ENCODE measurements around the gene POU4F1.

The POU4F1 gene

DNA sequence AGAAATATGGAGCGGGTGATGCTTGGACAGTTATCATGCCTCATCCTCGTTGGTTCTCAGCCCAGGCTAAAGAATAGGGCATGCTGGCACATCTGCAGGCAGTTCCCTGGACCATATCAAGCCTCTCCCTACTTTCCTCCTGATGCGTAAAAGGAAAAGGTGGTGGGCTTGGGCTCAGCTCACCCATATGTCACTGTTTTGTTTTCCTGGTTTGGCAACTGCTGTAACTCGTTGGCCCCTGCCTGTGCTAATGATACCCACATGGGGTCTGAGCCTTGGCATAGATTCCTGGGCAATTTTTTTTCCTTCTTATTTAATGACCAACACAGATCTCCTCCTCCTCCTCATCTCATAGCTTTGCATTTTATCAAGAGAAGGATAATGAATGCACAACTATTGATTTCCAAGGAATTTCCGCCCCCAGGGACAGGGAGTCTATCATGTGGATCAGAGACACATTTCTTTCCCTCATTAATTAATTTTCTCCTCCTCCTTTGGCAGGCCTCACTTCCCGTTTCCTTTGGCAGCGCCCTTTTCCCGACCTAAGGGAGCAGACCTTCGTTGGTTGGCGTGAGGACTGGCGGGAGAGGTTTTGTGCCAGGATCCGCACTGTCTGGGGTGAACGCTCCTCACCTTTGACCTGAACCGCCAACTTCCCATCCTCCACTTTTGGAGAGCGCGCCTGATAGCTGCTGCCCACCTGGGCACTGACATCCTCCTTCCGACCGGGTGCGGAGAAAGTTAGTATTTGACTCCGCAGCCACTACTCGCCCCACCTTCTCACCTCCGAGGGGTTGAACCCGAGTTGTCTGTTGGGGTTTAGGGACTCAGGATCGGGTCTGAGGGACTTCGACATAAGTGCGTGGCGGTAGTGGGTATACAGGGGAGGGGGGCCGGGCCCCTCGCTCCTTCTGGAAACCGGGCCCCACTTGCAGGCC is 3.4 kb upstream of the POU4F1 start:
- no peak for DNase-seq (ENCODE audit: low spot score)

DNA sequence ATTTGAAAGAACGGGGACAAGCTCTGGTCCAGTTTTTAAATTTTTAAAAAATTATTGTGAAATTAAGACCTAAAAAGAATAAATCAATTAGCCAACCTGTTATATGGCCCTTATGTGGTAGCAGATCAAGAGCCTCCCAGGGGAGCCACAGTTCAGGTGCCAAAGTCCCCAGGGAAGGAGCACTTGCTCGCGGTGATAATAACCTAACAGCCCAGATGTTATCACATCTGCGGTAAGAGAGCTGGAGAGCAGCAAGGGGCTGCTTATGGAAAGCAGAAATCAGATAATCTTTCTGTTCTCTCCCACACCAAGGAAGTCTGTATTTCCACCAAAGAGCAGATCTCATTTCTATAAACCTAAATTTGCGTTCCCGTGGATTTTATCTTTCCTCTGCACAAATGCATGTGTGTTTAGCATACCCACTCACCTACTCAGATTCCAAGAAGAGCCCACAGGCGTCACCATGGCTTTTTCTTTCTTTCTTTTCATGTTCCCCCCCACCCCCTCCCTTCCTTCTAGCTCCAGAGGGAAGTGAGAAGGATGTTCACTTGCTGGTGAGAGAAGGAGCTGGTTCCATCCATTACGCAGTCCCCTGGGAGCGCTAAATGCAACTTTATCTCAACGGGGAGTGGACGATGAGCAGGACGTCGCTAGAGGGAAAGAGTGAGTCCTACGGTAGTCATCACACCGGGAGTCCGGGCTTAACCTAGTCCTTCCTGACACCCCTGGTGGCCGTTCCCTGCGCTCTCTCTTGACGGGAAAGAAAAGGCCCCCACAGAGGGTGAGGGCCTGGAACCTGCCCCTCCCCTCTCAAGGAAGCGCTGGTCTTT is 1.6 kb upstream of the POU4F1 start:
- no peak for DNase-seq (ENCODE audit: low spot score)

DNA sequence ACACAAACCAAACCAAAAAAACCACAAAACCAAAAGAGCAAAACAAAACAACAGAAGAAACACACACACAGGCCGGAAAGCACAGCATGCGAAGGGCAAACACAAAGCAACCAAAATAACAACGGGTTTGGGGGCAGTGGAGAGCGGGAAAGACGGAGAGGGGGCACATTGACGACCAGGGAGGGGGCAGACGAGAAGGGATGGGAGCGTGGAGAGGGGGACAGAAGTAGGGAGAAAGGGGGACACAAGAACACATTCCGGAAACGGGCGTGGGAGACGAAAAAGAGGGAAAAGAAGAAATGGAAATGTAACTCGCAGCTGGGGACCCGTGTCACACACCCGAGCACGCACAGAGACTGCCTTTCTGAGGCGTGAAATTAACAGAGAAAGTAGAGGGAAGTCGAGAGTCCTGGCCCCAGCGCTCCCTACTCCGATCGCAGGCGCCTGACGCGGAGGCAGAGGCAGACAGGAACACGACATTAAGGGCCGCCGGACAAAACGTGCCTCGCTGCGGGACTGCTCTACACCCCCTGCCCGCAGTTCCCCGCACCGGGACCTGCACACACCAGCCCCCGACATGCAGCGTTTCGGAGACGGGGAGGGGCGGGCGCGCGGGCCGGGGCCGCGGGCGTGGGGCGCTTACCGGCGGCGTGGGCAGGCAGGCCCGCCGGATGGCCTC is 652 bp downstream of the POU4F1 start:
- no peak for DNase-seq (ENCODE audit: low spot score)

DNA sequence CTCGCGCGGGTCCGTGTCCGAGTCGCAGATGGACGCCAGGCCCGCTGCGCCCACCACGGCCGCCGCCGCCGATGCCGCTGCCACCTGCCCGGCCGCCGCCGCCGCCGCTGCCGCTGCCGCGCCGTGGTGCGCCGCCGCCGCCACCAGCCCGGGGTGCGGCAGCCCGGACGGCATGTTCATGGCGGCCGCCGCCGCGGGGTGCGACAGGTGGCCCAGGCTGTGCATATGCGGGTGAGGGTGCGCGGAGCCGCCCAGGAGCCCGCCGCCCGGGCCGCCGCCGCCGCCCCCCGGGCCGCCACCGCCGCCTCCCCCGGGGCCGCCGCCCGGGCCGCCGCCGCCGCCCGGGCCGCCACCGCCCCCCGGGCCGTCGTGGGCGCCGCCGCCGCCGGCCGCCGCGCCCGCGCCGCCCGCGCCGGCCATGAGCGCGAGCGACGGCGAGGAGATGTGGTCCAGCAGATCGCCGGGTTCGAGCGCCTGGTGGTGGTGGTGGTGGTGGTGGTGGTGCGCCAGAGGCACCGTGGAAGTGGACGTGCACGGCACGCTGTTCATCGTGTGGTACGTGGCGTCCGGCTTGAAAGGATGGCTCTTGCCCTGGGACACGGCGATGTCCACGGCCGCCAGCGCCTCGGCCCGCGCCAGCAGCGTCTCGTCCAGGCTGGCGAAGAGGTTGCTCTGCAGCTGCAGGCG is 1.3 kb downstream of the POU4F1 start:
- no peak for DNase-seq (ENCODE audit: low spot score)

DNA sequence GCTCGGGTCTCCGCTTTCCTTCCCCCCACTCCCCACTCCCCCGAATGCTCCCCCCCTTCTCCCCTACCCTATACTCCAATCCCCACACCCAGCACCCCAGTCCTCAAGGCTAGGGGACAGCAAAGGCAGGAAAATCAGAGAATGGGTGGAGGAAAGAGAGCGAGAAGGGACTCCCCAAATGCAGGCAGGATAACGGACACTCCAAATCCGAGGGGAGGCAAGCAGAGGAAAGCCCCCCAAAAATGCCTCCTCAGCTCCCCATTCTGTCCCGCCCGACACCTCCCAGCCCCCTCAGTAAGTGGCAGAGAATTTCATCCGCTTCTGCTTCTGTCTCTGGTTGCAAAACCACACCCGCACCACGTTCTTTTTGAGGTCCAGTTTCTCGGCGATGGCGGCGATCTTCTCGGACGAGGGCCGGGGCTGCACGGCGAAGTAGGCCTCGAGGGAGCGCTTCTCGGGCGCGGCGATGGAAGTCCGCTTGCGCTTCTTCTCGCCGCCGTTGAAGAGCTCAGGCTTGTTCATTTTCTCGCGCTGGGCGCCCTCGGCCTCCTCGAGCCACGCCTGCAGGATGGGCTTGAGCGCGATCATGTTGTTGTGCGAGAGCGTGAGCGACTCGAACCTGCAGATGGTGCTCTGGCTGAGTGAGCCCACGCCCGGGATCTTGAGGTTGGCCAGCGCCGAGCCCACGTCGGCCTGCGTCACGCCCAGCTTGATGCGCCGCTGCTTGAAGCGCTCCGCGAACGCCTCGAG is 2.1 kb downstream of the POU4F1 start:
- DNase-seq (ENCODE audit: low spot score): no peak

DNA sequence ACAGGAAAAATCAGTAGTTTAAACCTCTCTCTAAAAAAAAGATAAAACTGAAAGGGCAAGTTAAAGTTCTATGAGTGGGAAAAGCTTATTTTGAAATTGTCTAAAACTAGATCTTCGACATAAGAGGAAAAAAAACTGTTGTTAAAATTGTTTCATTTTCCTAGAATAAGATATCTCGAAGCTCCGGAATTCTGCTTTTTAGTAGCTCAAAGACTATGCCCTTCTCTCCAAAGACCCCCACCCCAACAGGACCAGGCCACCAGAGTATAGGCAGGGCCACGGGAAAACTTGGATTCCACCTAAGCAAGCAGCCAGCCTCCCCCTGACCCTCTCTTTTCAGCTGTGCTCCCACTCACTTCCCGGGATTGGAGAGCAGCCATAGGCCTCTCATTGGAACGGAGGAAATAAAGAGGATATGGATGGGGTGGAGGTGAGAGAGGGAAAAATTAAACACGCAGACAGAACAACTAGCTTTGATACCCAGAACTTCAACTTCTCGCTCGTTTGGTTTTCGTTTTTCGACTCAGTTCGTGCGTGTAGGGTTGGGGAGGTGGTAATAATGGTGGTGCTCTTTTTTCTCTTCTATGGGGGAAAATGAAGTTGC is 3.0 kb downstream of the POU4F1 start:
- no peak for DNase-seq (ENCODE audit: low spot score)

DNA sequence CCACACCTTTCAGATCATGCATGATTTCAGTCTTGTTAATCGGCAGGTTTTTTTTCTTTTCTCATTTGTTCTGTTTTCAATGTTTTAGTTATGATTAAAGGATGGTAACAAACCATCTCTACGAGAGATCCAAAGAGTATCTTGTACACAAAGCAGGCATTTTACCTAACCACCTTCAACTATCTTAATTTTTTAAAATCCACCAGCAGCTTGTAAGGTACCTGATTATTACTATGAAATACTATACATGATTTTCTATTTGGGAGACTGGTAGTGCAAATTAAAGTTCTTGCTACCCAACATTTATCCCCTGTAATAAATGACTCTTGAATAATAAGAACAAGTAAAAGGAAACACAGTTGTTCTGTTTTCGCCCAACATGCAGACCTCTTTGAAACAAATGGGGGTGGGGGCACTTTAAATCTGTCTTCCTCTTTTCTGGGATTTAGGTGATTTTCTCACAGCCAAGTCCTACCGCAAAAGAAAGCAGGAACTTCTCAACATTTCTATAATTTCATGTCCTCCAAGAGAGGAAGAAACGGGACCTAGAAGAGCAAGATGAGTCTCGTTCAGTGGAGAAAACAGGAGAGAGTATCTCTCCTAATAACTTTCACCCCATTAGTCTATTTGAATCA is 3.6 kb downstream of the POU4F1 start:
- no peak for DNase-seq (ENCODE audit: low spot score)

DNA sequence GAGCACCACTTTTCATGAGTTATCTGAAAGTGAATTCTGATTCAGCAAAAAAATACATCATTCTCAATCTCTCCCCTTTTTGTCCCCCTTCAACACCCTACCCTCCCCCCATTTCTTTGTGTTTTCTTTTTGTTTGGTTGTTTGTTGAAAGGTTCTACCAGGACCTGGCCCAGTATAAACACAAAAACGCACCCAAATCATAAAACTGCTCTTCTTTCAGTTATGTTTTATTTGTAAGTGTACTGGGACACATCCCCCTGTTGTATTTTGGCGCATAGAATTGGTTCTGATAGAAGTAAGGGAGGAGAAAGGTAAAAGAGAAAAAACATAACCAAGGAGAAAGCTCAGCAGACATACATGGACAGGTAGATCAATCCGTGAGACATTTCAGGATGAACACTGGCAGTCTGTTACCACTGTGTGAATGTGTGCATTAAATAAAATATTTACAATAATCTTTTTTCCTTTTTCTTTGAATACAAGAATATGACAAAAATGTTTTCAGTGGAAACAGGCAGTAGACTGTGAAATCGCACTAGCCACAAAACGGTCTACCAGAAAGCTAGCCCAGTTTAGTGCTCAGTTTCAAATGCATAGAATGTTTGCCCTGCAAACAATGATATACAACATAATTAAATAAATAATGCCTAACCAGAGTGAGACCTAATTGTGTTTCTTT is 4.2 kb downstream of the POU4F1 start:
- no peak for DNase-seq (ENCODE audit: low spot score)

DNA sequence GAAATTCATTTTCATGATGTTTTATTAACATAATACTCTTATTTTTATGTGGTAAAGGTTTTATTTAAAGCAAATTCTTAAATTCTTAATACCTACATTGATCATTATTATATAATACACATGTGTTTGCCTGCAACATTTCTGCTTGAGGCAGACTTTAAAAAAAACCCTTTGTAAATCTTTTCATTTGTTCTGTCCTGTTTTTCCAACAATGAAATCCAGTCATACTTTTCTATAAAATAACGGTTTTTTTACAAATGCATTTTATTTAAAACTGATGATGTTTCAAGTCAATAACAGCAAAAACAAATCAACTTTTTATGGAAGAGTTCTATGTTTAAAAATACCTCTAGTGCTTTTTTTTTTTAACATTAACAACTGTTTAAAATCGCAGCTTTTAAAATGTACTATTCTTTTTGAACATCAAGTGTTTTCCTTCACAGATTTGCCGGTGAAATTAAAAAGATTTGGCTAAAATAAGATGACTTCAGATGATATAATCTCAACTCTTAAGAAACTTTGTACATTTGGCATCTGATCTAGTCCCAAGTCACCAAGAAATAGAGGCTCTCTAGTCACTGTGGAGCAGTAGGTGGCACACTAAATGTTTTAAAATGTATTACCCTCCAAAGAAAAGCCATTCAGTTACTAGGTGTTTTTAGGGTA is 5.1 kb downstream of the POU4F1 start:
- no peak for DNase-seq (ENCODE audit: low spot score)

DNA sequence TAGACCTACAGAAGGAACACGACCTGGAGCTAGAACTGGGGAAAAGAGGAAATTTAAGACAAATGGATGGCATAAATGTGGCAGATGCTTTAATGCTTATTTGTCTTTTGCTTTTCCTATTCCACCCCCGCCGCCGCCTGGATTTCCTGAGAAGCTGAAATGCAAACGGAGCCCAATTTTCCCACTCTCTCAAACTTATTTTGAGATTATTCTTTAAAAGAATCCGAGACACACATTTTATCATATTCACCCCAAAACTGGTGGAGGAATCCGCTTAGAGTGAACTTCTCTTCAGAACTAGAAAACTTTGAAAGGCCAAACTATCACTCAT is 5.8 kb downstream of the POU4F1 start:
- DNase-seq (ENCODE audit: low spot score): no peak

DNA sequence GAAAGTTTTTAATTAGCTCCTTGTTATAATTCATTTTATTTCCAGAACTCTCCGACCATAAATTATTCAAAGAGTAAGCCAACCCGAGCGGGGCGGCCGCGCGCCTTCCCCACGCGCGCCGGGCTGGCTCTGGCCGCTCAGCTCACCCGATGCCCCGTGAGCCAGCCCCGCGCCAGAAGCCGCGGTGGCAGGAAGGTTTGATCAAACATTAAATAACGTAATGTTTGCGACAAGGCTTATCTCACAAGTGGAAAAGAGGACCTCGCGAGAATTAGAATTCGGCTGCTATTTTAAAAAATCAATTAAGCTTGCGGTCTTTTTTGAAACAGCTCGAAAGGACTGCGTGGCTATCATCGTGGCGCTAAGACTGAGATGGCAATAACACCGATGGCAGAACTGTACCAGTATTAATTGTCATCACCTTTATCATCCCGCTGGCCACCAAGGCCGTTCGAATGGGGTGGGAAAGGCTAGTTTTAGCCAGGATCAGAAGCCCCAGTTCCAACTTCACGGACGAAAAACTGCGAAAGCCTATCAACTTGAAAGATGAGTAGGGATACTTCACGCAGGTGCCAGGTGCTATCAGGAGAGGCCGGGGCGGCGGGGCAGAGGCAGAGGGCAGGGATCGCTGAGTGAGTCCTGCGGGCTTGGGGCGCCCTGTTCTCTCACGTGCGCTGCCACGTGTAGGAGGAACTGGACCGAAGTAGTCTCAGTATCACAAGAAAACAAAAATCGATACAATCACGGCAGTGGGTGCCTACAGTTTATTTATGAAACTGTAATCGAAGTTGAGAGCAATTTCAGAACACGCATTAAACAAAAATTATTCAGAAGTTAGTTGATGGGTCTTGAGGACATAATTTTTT is 6.4 kb downstream of the POU4F1 start:
- no peak for DNase-seq (ENCODE audit: low spot score)

DNA sequence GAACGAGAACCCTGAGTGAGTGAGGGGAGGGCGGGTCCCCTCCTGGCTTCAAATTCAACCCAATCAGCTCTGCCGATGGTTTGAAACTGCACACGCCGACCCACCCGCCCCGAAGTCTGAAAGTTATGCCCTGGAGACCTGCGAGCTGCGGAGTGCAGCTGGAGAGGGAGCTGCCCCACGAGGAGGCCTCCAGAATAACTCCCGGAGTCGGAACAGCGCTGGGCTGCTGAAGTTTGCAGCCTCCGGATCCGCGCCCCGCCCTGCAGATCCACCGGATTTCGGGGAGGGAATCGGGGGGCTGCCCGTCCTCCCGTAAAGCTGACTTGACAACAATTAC is 7.0 kb downstream of the POU4F1 start:
- no peak for DNase-seq (ENCODE audit: low spot score)

DNA sequence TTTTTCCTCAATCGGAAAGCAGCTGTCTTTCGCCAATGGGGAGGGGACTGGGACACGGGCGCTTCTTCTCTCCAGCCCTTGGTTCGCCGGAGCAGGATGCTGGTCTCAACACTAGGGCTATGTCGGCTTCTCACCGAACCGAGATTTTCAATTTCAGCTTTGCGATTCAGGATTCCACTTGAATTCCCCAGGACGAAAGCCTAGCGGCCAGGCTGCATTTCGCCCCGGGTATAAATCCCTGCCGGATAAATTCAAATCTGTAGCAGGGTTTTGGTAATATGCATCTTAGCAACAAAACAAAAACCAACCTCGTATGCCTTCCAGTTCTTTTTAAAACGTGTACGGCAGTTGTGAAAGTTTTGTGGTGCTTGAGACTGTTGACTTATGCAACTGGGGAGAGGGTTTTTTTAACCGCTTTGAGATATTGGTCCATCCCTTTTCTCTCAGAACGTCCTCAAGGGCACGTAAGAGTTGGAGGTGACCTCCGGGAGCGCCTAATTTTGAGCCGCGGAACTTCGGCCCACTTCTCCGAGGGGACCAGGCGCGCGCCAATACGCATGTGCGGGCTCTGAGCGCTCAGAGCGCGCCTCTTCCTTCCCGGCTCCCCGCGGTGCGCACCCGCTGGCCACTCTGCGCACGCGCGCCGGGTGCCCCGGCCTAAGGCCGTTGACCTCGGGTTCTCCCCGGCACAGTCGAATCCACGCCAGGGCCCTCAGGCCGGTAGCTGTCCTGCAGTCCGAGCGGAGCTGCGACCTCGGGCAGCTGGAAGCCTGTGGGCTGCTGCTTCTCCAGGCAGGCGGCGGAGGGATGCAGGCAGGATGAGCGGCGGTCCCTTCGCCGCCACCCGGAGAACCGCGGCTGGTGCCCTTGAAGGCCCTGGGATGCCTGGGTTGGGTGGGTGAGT is 7.6 kb downstream of the POU4F1 start:
- no peak for DNase-seq (ENCODE audit: low spot score)

DNA sequence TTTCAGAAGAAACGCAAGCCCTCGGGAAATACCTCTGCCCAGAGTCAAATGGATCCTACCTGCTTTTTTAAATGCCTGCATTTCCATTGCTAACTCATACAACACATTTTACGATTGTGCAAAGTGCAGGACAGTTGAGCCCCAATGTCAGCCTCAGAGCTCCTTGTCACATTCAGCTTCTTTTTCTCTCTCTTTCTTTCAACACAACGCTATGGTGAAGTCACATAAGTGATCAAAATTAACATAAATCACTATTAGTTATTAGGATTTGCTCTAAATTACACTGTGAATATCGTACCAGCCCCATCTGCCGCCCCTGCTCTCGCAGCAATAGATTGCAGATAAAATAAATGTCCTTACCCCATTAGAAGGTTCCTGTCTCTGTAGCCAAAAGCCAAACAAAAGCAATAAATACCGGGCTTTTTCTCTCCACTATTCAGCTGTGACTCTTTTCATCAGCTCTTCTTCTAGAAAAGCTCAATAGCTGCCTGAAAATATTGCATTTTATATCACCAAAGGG is 8.8 kb downstream of the POU4F1 start:
- no peak for DNase-seq (ENCODE audit: low spot score)

DNA sequence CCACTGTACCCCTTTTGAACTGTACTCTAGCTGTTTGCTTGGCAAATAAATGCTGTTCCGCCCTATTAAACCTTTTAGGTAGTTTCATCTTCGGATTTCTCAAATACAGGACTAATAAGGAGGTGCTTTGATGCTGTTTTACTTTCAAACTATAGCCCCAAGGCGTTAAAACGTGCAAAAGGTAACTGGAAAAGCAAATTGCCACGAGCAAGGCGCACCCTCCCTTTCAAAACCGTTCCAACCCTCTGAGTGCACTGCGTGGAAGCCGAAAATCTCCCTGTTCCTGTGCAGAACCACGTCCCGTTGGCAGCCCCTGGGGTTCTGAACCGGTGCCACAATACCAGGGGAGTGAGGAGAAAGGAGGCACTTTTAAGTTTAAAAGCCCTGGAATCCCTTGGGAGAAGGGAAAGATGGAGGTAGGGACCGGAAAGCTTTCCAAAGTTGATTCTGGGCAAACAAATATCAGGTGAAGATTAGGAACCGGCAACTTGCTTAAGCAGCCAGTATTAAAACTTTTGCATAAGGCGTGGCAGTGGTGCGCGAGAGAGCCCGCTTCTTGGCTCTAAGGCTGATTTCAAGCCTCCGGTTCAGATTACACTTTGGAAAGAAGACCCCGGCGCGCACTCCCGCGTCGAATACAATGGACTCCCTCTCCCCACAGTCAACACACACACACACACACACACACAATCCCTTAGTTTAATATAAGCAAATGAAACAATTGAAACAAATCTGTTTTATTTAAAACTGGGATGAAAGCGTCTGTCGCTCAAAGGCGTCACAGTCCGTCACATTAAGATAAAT is 9.5 kb downstream of the POU4F1 start:
- DNase-seq (ENCODE audit: low spot score): no peak

DNA sequence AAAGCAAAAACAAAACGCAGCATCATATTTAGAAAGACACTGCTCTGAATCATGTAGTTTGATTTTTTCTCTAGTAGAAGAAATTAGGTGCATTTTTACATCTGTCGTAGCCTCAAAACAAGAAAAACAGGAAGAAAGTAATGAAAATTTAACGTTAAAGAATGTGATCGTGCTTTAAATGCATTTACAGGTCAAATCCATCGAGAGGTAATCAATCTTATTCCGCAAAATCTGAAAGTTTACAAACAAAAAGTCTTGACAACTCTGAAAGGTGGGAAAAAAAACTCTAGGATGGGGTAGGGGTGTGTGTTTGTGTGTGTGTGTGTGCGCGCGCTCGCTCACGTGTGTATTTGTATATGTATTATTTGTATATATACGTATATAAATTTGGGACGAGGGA is 10.2 kb downstream of the POU4F1 start:
- no peak for DNase-seq (ENCODE audit: low spot score)

Measured in LoVo (cell line).